GM23248 (cell line): ENCODE data around the gene PABPC1L.

Source experiments
- EZH2 ChIP-seq: fragments of 200-600 bp; sonication (generic); IDR thresholded peaks from 2 replicates; pipeline ENCODE4 v1.6.1; 2018; ENCODE audit warnings: antibody characterized with exemption, mild to moderate bottlenecking; ENCODE audit not compliant: insufficient read depth, poor library complexity, severe bottlenecking
- EZH2phosphoT487 ChIP-seq: fragments of 200-600 bp; sonication (generic); IDR thresholded peaks from 2 replicates; pipeline ENCODE4 v1.6.1; 2018; ENCODE audit warnings: antibody characterized with exemption, moderate library complexity, mild to moderate bottlenecking, low read depth; ENCODE audit not compliant: insufficient read depth

DNA sequence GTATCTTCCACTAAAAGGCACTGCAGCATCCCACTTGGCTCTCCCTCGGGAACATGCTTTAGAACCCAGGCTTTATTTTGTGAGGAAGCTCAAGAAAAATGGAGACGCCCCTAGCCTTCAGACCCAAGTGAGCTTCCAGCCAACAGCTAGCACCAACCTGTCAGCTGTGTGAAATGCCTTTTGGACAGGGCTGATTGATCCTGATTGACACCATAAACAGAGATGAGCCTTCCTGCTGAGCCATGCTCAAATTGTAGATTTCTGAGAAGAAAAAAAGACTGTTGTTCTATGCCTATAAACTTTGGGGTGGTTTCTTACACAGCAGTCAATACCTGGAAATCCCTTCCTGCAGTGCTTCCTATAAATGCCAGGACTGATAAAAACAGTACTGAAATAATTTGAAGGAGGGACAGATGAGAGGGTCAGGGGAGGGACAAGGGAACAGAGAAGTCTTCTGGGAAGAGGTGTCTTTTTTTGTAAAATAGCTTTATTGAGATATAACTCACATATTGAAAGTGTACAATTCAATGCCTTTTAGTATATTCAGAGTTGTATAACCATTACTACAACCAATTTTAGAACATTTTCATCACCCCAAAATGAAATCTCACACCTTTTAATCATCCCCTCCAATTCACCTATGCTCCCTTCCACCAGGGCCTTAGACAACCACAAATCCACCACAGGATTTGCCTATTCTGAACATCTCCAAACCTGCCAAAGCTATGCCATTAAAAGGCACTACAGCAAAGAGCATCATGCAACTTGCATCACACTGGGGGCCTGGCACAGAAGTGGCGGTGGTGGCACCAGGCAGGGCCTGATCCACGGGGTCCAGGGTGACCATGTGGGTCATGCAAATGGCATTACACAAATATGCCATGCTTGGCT lies 53.7 kb downstream of the PABPC1L start:
- no peak for TF ChIP-seq EZH2phosphoT487
- no peak for TF ChIP-seq EZH2
